Stimulated activated CD4-positive, alpha-beta T cell treated with anti-CD3 and anti-CD28 coated beads, Interleukin-4, amount 100 ng/mL, for 4 hours (primary cell): Measurements from ENCODE around the gene BAG3.
A peak's percentile ranks its signal among the peaks of the same experiment; 100 is the strongest.
"Not testable (repeated sequence)": the region's sequence is repeated elsewhere in the genome, so short reads cannot be mapped to it uniquely, and the experiment has no call there.

Source experiments
- DNase-seq, 2 experiments: peaks; one replicate each; pipeline ENCODE4 v3.0.0-alpha.2; 2020

The BAG3 gene

DNA sequence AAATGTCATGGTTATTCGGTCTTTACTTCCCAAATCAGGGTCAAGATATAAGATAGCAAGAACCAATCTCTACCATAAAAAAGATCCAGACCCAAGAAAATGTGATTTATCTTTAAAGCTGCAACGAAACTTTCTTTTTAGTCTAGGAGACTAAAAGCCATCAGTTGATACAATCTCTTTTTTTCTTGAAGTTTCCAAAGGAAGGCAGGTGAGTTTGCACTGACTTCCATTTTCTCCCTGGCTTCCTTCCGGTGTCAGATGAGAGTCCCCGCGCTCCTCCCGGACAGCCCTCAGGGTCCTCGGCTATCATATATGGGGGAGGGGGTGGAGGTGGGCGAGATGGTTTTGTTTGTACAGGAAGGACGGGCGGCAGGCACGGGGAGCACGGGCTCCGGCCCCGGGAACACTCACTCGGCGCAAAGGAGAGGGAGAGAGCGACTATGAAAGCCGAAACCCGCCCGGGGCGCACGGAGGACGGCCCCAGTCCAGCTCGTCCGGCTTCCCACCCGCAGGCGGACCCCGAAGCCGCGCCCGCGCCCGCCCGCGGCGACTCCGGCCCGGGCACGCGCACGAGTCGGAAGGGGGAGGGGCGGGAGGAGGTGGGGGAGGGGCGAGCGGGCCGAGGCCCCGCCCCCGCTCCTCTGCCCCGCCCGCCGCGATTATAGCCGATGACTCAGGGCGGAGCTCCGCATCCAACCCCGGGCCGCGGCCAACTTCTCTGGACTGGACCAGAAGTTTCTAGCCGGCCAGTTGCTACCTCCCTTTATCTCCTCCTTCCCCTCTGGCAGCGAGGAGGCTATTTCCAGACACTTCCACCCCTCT lies at the start of gene BAG3:
BAG3 (plus strand) TSS at position 689 of the 822 bp plus-strand sequence. CDS start 296 bp downstream, outside the sequence.
- DNase-seq: peak; percentile 72 to 81

- peak; percentile 12 for DNase-seq
Observed at GRCh38 chr10:119602241-119603095, 48.7 kb upstream of the BAG3 start.

DNA sequence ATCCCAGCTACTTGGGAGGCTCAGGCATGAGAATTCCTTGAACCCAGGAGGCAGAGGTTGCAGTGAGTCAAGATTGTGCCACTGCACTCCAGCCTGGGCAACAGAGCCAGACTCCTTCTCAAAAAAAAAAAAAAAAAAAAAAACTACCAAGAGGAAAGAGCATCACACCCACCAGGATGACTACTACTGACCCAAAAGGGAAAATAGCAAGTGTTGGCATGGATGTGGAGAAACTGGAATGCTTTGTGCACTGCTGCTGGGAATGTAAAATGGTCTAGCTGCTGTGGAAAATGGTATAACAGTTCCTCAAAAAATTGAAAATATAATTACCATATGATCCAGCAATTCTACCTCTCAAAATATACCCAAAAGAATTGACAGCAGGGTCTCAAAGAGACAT lies 46.7 kb upstream of the BAG3 start:
- no peak for DNase-seq

GRCh38 chr10:119608316-119609155 lies 42.6 kb upstream of the BAG3 start:
- peak; percentile 22 to 27 for DNase-seq

DNA sequence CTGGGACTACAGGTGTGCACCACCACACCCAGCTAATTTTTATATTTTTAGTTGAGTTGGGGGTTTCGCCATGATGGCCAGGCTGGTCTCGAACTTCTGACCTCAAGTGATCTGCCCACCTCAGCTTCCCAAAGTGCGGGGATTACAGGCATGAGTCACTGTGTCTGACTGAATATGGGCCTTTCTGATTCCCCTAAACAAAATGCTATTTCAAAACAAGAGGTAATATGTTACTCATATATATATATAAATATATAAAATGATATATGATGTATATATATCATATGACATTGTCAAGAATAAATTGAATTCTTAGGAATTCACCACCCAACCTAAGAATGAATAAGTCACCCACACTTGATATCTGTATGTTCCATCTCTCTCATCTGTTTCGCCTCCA lies 41.7 kb upstream of the BAG3 start:
- DNase-seq: no peak

- DNase-seq: no peak
Observed at GRCh38 chr10:119611433-119611832, 39.7 kb upstream of the BAG3 start.

DNA sequence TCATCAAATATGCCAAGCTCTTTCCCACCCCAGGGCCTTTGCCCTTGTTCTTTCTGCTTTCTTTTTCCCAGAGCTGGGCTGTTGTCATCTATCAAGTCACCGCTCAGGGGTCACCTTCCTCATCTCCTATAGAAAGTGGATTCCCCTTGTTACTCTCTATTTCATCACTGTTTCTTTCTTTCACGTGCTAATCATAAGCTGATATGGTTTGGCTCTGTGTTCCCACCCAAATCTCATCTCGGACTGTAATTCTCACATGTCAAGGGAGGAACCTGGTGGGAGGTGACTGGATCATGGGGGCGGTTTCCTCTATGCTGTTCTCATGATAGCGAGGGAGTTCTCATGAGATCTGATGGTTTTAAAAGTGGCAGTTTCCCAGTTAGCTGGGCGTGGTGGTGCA lies 37.4 kb upstream of the BAG3 start:
- no peak for DNase-seq

- no peak for DNase-seq
Observed at GRCh38 chr10:119614686-119615085, 36.5 kb upstream of the BAG3 start.

DNA sequence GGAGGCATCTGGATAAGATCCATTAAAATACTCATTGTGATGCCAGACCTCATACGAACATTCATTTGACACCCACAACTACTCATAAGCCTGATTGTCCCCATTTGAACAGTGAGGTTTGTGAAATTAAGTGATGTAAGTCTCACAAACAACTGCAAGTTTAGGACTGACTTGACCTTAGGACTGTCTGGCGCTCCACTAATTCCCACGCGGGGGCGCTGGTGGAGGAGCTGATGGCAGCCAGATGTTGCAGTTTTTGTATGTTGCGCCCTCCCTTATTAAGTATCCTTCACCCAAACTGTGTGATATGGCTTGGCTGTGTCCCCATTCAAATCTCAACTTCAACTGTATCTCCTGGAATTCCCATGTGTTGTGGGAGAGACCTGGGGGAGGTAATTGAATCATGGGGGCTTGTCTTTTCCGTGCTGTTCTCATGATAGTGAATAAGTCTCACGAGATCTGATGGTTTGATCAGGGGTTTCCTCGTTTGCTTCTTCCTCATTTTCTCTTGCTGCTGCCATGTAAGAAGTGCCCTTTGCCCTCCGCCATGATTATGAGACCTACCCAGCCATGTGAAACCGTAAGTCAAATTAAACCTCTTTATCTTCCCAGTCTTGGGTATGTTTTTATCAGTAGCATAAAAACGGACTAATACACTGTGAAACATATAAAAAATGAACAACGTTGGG lies 34.2 kb upstream of the BAG3 start:
- DNase-seq: no peak

DNA sequence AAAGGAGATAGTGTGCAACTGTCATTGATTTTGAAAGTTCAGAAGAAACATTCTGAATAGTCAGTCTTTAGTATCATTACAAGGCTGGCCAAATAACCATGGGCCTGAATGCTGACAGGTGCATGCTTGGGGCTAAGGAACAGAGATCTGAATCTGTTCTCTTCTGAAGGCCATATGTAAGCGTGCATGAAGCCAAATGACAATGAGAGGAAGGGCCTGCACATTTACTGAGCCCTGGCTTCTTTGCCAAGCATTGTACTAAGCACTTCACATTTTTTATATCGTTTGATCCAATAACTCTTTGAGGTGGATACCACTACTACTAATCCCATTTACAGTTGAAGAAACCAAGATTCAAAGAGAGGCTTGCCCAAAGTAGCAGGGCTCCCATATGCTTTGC lies 32.0 kb upstream of the BAG3 start:
- no peak for DNase-seq

DNA sequence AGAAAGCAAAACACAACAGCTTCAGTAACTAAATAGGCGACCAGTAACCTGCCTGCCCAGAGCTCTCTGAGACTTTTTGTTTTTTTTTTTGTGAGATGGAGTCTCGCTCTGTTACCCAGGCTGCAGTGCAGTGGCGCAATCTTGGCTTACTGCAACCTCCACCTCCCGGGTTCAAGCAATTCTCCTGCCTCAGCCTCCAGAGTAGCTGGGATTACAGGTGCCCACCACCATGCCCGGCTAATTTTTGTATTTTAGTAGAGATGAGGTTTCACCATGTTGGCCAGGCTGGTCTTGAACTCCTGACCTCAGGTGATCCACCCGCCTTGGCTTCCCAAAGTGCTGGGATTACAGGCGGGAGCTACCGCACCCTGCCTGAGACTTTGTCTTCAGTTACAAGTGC lies 31.4 kb upstream of the BAG3 start:
- DNase-seq: not testable (repeated sequence)

DNA sequence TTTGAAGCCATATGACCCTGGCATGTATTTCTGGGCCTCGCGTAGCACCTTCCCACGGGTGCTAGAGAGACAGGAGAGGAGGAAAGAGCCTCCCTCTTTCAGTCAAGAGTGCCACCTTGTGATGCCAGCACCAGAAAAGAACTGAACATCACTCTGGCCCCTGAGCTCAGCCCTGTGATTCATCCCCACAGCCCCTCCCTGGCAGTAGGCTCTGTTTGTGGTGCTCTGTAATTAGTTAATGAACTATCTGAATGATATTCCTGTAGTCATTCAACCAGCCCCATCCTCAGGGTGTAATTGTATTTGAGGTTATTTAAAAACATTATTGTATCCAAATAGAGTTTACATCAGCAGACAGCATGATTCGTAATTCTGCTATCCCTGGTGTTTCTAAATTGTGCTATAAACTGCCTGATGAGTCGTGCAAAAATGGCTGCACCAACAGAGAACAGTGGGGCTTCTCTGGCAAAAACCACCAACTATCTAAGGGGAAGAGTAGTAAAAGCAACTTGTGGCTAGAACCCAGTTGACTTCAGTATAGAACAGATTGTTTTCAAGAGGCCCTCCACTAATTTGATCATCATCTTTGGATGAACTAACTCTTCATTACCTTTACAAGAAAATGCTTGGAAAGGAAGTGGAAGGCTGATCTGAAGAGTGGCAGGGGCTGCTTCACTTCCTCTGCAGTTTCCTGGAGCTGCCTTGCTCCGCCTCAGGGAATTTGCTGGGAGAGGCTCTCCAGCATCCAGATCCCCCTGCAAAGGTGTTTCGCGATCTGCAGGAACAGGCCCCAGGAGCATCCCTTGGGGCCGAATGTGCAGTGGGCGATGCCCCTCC lies 30.7 kb upstream of the BAG3 start:
- no peak for DNase-seq

DNA sequence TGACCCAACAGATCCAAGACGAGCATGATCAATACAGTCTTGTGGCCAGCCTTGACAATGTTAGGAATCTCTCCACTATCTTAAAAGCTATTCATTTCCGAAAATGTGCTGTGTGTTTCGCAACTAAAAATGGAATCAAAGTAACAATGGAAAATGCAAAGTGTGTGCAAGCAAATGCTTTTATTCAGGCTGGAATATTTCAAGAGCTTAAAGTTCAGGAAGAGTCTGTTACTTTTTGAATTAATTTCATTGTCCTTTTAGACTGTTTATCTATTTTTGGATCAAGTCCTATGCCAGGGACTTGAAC lies 30.1 kb upstream of the BAG3 start:
- DNase-seq: no peak

DNA sequence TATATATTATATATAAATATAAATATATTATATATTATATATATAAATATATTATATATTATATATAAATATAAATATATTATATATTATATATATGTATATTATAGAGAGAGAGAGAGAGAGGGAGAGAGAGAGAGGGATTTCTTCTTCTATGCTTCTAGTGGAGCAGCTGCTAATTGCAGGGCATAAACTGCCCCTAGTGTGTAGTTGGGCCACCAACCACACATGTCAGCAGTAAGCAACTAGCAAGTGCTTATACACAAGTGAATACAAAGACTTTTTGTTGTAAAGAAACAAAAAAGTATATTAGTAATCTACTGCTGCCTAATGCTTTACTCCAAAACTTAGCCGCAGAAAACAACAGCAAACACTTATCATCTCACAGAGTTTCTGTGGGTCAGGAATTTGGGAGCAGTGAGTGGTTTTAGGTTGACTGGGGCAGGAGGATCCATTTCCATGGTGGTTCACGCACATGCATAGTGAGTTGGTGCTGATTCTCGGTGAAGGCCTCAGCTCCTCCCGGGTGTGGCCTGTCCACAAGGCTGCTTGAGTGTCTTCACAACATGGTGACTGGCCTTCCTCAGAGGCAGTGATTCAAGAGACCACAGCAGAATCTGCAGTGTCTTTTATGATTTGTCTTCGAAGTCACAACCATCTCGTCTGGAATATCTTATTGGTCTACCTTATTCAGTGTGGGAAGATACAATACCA lies 25.5 kb upstream of the BAG3 start:
- no peak for DNase-seq

DNA sequence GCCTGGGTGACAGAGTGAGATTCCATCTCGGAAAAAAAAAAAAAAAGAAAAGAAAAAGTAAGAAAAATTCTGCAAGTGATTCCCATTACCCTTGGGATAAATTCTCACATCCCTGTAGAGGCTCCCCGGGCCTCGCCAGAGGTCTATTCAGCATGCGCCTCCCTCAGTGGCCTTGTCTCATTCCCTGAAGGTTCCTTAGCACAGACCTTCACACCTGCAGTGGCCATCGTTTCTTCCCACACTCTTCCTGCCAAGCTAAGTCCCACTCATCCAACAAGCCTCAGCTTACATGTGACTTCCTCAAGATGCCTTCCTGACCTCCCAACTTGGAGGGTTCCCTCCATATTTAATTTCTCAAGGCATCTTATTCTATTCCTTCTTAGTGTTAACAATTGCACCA lies 20.9 kb upstream of the BAG3 start:
- DNase-seq: no peak

- no peak for DNase-seq
Observed at GRCh38 chr10:119633538-119634218, 17.5 kb upstream of the BAG3 start.

DNA sequence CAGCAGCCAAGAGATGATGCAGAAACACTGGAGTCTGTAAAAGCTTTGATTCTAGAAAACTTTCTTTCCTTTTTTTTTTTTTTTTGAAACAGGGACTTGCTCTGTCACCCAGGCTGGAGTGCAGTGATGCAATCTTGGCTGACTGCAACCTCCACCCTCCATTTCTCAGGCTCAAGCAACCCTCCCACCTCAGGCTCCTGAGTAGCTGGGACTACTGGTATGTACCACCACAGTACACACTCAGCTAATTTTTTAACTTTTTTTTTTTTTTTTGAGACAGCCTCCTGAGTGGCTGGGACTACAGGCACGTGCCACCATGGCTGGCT lies 17.0 kb upstream of the BAG3 start:
- DNase-seq: no peak

- DNase-seq: no peak
Observed at GRCh38 chr10:119637631-119638030, 13.5 kb upstream of the BAG3 start.

- DNase-seq: no peak
Observed at GRCh38 chr10:119638982-119639381, 12.2 kb upstream of the BAG3 start.

GRCh38 chr10:119640384-119640783 lies 10.8 kb upstream of the BAG3 start:
- no peak for DNase-seq
